IMR-90 (cell line): ENCODE measurements around the gene AGT. TPM values are rescaled to one million over a fixed set of nuclear protein-coding genes. Genes with fewer than 3 reads are reported as not detected.

Experiments used
- ATAC-seq: fragments of 200-7000 bp; cut with Tn5 transposase; 2 replicates; pipeline ENCODE4 v1.9.1; 2020; ENCODE audit warnings: low read depth, mild to moderate bottlenecking, moderate library complexity
- BruUV-seq: library from RNA; stranded (reverse); fragments of 400-500 nt; replicated peaks from 2 replicates; lab custom pipeline; 2021; lab: Mats Ljungman, UMichigan
- CTCF ChIA-PET: fragments of 300-600 bp; formaldehyde crosslinking; extraction: SDS; loops from one replicate; lab custom pipeline; 2021; ENCODE audit warnings: antibody characterized with exemption; lab: Yijun Ruan, JAX
- POLR2A ChIA-PET: fragments of 300-600 bp; sonication (Branson Sonifier 250); formaldehyde crosslinking; loops from one replicate; lab custom pipeline; 2022; ENCODE audit warnings: antibody characterized with exemption; ENCODE audit not compliant: unreplicated experiment; lab: Charles Lee
- DNase-seq: peaks from one replicate; pipeline ENCODE4 v3.0.0; 2013
- H2AFZ ChIP-seq: replicated peaks from 2 replicates; pipeline ENCODE3; 2013; ENCODE audit warnings: low read length, mild to moderate bottlenecking; ENCODE audit not compliant: poor library complexity
- H2AK5ac ChIP-seq: 2 replicates; pipeline ENCODE4 v1.6.1; 2013; ENCODE audit warnings: low read depth, low read length, inconsistent platforms
- H2AK9ac ChIP-seq: replicated peaks from 2 replicates; pipeline ENCODE3; 2013; ENCODE audit warnings: mild to moderate bottlenecking, low read depth, low read length, moderate library complexity; ENCODE audit not compliant: poor library complexity
- H2BK120ac ChIP-seq: 2 replicates; pipeline ENCODE4 v1.6.1; 2013; ENCODE audit warnings: low read depth, low read length, inconsistent platforms
- H2BK15ac ChIP-seq: 3 replicates; pipeline ENCODE4 v1.6.1; 2013; ENCODE audit warnings: low read depth, low read length, inconsistent platforms
- H2BK20ac ChIP-seq: 2 replicates; pipeline ENCODE4 v1.6.1; 2013; ENCODE audit warnings: low read depth, mild to moderate bottlenecking, inconsistent platforms, low read length, moderate library complexity
- H2BK5ac ChIP-seq: 2 replicates; pipeline ENCODE4 v1.6.1; 2013; ENCODE audit warnings: mild to moderate bottlenecking, low read depth, low read length, inconsistent platforms; ENCODE audit not compliant: poor library complexity, severe bottlenecking
- H3K14ac ChIP-seq: replicated peaks from 2 replicates; pipeline ENCODE4 v1.6.1; 2013; ENCODE audit warnings: low read depth, low read length, inconsistent platforms
- H3K18ac ChIP-seq: 2 replicates; pipeline ENCODE4 v1.6.1; 2013; ENCODE audit warnings: low read depth, low read length, control low read depth
- H3K23ac ChIP-seq: 2 replicates; pipeline ENCODE4 v1.6.1; 2013; ENCODE audit warnings: low read depth, low read length, inconsistent platforms
- H3K27ac ChIP-seq: 2 replicates; pipeline ENCODE4 v1.5.1; 2013; ENCODE audit warnings: mild to moderate bottlenecking, control low read depth, low read length; ENCODE audit not compliant: insufficient read depth
- H3K27me3 ChIP-seq: 2 replicates; pipeline ENCODE4 v1.6.1; 2013; ENCODE audit warnings: low read length; ENCODE audit not compliant: control insufficient read depth, insufficient read depth
- H3K36me3 ChIP-seq: 2 replicates; pipeline ENCODE4 v1.6.1; 2013; ENCODE audit warnings: low read length, mixed read lengths; ENCODE audit not compliant: control insufficient read depth, insufficient read depth
- H3K4ac ChIP-seq: 2 replicates; pipeline ENCODE4 v1.6.1; 2013; ENCODE audit warnings: low read depth, low read length, inconsistent platforms
- H3K4me1 ChIP-seq: 2 replicates; pipeline ENCODE4 v1.6.1; 2013; ENCODE audit warnings: low read length, mixed read lengths; ENCODE audit not compliant: control insufficient read depth, insufficient read depth
- H3K4me2 ChIP-seq: 2 replicates; pipeline ENCODE4 v1.6.1; 2013; ENCODE audit warnings: low read depth, mild to moderate bottlenecking, control low read depth, low read length, moderate library complexity
- H3K4me3 ChIP-seq: 2 replicates; pipeline ENCODE4 v1.5.1; 2013; ENCODE audit warnings: low read depth, mild to moderate bottlenecking, control low read depth, low read length, moderate library complexity; ENCODE audit not compliant: insufficient read depth
- H3K56ac ChIP-seq: 2 replicates; pipeline ENCODE4 v1.6.1; 2013; ENCODE audit warnings: low read length, inconsistent platforms; ENCODE audit not compliant: insufficient read depth; ENCODE audit errors: extremely low read depth
- H3K79me1 ChIP-seq, 2 experiments: 2 replicates each; pipeline ENCODE4 v1.6.1; 2013; ENCODE audit warnings: low read length in 2 of 2, inconsistent platforms in 1 of 2, low read depth in 1 of 2
- H3K9ac ChIP-seq: 2 replicates; pipeline ENCODE4 v1.6.1; 2013; ENCODE audit warnings: low read depth, low read length, control low read depth
- H3K9me1 ChIP-seq: 2 replicates; pipeline ENCODE4 v1.6.1; 2013; ENCODE audit warnings: low read length, inconsistent platforms; ENCODE audit not compliant: insufficient read depth
- H3K9me3 ChIP-seq: 2 replicates; pipeline ENCODE4 v1.6.1; 2013; ENCODE audit warnings: low read length; ENCODE audit not compliant: control insufficient read depth, insufficient read depth
- H4K20me1 ChIP-seq: 2 replicates; pipeline ENCODE4 v1.6.1; 2013; ENCODE audit warnings: low read length, inconsistent platforms; ENCODE audit not compliant: insufficient read depth
- H4K5ac ChIP-seq: 2 replicates; pipeline ENCODE4 v1.6.1; 2013; ENCODE audit warnings: mild to moderate bottlenecking, low read depth, low read length, control low read depth
- H4K8ac ChIP-seq, 2 experiments: 2 replicates each; pipeline ENCODE4 v1.6.1; 2013; ENCODE audit warnings: low read depth in 2 of 2, low read length in 2 of 2, control low read depth in 1 of 2, inconsistent platforms in 1 of 2
- H4K91ac ChIP-seq: 2 replicates; pipeline ENCODE4 v1.6.1; 2013; ENCODE audit warnings: low read depth, low read length, inconsistent platforms; ENCODE audit not compliant: insufficient read depth
- CHD1 ChIP-seq: IDR thresholded peaks from 2 replicates; pipeline ENCODE4 v1.6.1; 2012; ENCODE audit warnings: low read depth, low read length, improper control_type of control experiment
- MAZ ChIP-seq: IDR thresholded peaks from 2 replicates; pipeline ENCODE4 v1.6.1; 2012; ENCODE audit warnings: low read depth, mild to moderate bottlenecking, low read length, improper control_type of control experiment, moderate library complexity, borderline replicate concordance
- RCOR1 ChIP-seq: IDR thresholded peaks from 2 replicates; pipeline ENCODE4 v1.6.1; 2012; ENCODE audit warnings: mild to moderate bottlenecking, low read length, improper control_type of control experiment; ENCODE audit not compliant: insufficient replicate concordance
- RFX5 ChIP-seq: IDR thresholded peaks from 2 replicates; pipeline ENCODE4 v1.8.0; 2012; ENCODE audit warnings: low read depth, mild to moderate bottlenecking, low read length, moderate library complexity
- WGBS, 2 experiments: methylation state at CpG; one replicate each; pipeline versions ENCODE4 v1.1.5 to v1.1.7; 2013; ENCODE audit warnings: missing lambda C conversion rate in 2 of 2; ENCODE audit not compliant: insufficient read length in 1 of 2; ENCODE audit errors: extremely low coverage in 2 of 2; 5-methylcytosine and 5-hydroxymethylcytosine counted together
- dilution Hi-C: fragments of 300-500 bp; cut with HindIII; formaldehyde crosslinking; loops from one replicate; pipeline ENCODE4 v1.14.3; 2018; ENCODE audit warnings: low sequenced_read_pairs; ENCODE audit not compliant: unreplicated experiment
- in situ Hi-C: fragments of 300-500 bp; cut with MboI; formaldehyde crosslinking; loops from 3 replicates; pipeline ENCODE4 v1.14.3; 2019; ENCODE audit warnings: low sequenced_read_pairs, inconsistent platforms, mixed read lengths
- intact Hi-C: fragments of 100-400 bp; cut with micrococcal nuclease; formaldehyde crosslinking; loops from 2 replicates; pipeline ENCODE4 v1.10.0; 2022
- polyA plus RNA-seq, 3 experiments: library from polyadenylated mRNA; depleted of rRNA; stranded (reverse); fragments of >200 nt; gene quantifications; 2 replicates each; pipeline ENCODE4 v1.2.3, GENCODE V29; 2012; ENCODE audit warnings: low replicate concordance in 1 of 3
- total RNA-seq: library from RNA; depleted of rRNA; stranded (reverse); fragments of >200 nt; gene quantifications from 2 replicates; pipeline ENCODE4 v1.2.3, GENCODE V29; 2012

Gene AGT
- total and polyA plus RNA-seq, 2 of the 4 experiments (the other 2 are of a cell fraction), result 0.18 to 0.34 TPM

GRCh38 chr1:230704830-230705229 is 9.1 kb downstream of the AGT start:
- H3K27me3 ChIP-seq, result peaks cover 6% of the 10 kb centered on the region
- 62% methylated on average over 5 of the region's 7 CpGs; no CpG with 5 or more reads in 1 of the 2 experiments for WGBS, 2 experiments
- no peak overlapping the region for H3K56ac ChIP-seq
- H3K27ac ChIP-seq, result no peak overlapping the region
- no peak overlapping the region for H3K9ac ChIP-seq
- no peaks in the 10 kb centered on the region for H3K4me1 ChIP-seq
- in situ Hi-C loops, result no loop called here
- H2AFZ ChIP-seq, result no peak overlapping the region
- H3K14ac ChIP-seq, result no peak overlapping the region
- no peak overlapping the region for H4K5ac ChIP-seq
- H3K9me1 ChIP-seq, result no peaks in the 10 kb centered on the region
- no peak overlapping the region for H3K23ac ChIP-seq
- no peaks in the 10 kb centered on the region for H3K9me3 ChIP-seq
- no peaks in the 10 kb centered on the region for H3K36me3 ChIP-seq
- ATAC-seq (no peak), DNase-seq (no peak)
- H2BK20ac ChIP-seq, result no peak overlapping the region
- H2BK120ac ChIP-seq, result no peak overlapping the region
- ChIA-PET POLR2A (no interaction called here), CTCF (no interaction called here)
- no peak overlapping the region for H2BK15ac ChIP-seq
- intact Hi-C loops, result no loop called here
- no peak overlapping the region for H2AK5ac ChIP-seq
- H3K4me2 ChIP-seq, result no peak overlapping the region
- H3K4me3 ChIP-seq, result no peak overlapping the region
- H4K20me1 ChIP-seq, result no peaks in the 10 kb centered on the region
- no peak overlapping the region for H4K8ac ChIP-seq
- H2AK9ac ChIP-seq, result no peak overlapping the region
- TF ChIP-seq RFX5 (no peak), RCOR1 (no peak), MAZ (no peak), CHD1 (no peak)
- H3K4ac ChIP-seq, result no peak overlapping the region
- H2BK5ac ChIP-seq, result no peak overlapping the region
- no peak overlapping the region for H4K91ac ChIP-seq
- dilution Hi-C loops, result no loop called here
- BruUV-seq, result no TSS peak
- H3K18ac ChIP-seq, result no peak overlapping the region
- H3K79me1 ChIP-seq, result no peaks in the 10 kb centered on the region
